GM12801 (cell line): Measurements from ENCODE around the gene PPP1R27.

Experiments used
- CTCF ChIP-seq: IDR thresholded peaks from one replicate; pipeline ENCODE4 v1.5.1; 2011; ENCODE audit warnings: control low read depth; ENCODE audit not compliant: insufficient read length; ENCODE audit errors: extremely low read depth

PPP1R27 gene

DNA sequence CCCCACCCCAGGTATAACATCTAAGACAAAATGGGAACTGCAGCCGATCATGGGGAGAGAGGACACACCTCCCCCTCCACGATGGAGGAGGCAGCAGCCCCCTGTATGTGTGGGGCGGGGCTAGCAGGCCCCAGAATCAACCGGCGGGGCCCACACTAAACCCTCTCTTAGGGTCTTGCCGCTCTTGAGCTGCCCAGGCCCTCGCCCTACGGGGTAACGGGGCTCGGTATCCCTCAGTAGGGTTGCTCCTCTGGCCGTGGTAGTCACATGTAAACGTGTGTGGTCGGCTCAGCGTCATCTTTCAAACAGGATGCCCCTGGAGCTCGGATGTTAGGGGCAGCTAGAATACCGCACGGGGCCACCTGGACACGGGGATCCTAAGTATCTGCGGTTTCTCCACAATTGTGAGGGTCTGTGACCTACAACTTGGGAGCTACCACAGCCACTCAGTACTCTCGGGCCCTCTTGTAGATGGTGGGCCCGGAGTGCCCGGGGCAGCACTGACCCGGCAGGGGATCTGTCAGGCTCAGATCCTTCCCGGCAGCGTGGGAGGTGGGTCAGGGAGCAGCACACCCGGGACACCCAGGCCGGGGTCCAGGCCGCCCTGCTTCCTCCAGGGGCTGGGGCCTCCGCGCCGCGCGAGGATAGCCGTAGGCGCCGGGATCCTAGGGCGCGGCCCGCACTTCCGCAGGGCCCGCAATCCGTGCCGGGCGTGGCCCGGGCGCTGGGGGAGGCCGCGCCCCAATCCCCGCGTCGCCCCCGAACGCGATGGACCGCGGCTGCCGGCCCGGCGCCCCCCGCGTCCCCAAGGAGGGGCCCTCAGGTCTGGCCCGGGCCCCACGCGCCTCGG, 35.5 kb upstream of the PPP1R27 start:
- TF ChIP-seq CTCF = no peak

GRCh38 chr17:81869221-81870130, 34.6 kb upstream of the PPP1R27 start:
- no peak for TF ChIP-seq CTCF

DNA sequence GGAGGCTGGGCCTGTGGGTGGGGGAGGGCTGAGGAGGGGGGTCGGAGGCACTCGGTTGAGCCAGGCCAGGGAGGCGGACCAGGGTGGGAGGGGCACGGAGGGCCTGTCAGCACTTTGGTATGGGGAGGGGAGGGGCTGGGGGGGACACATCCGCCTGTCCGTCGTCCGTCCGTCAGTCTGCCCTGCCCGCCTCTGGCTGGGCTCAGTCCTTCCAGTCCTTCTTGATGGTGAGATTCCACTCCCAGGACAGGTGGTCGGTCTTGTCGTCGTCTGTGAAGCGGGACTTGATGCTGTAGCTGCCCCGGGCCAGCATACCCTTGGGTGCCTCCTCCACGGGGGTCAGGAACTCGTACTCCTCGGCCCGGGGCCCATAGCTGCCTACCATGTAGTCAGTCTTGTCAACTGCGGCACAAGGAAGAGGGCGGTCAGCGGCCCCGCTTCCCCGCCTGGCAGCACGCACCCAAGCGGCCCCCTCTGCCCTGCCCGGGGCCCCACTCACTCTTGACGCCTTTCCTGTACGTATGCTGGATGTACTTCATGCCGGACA, 33.9 kb upstream of the PPP1R27 start:
- no peak for TF ChIP-seq CTCF

GRCh38 chr17:81867991-81868673, 33.3 kb upstream of the PPP1R27 start:
- no peak for TF ChIP-seq CTCF

- no peak for TF ChIP-seq CTCF
Observed at GRCh38 chr17:81867170-81867990, 32.5 kb upstream of the PPP1R27 start.

- TF ChIP-seq CTCF = no peak
Observed at GRCh38 chr17:81866440-81867169, 31.8 kb upstream of the PPP1R27 start.
